Chondrocyte (in vitro differentiated cells): ENCODE data around the gene SMCHD1. TPM values are rescaled to one million over a fixed set of nuclear protein-coding genes. Genes with fewer than 3 reads are reported as not detected.
"Not testable (repeated sequence)": the region's sequence is repeated elsewhere in the genome, so short reads cannot be mapped to it uniquely, and the experiment has no call there.

Experiments used
- DNase-seq: peaks from one replicate; pipeline ENCODE4 v3.0.0; 2021; ENCODE audit warnings: mixed read lengths, low spot score
- H3K27ac Mint-ChIP-seq: one replicate; pipeline ENCODE4 v1.8.0; 2021; ENCODE audit warnings: mild to moderate bottlenecking, moderate library complexity, mixed read lengths; ENCODE audit not compliant: unreplicated experiment
- H3K27me3 Mint-ChIP-seq: 2 replicates; pipeline ENCODE4 v1.8.0; 2021; ENCODE audit warnings: low read depth, mixed read lengths
- H3K36me3 Mint-ChIP-seq: 2 replicates; pipeline ENCODE4 v1.8.0; 2021; ENCODE audit warnings: low read depth, mixed read lengths
- H3K4me1 Mint-ChIP-seq: 2 replicates; pipeline ENCODE4 v1.8.0; 2021; ENCODE audit warnings: low read depth, mild to moderate bottlenecking, mixed read lengths
- H3K4me3 Mint-ChIP-seq: one replicate; pipeline ENCODE4 v1.8.0; 2021; ENCODE audit warnings: mild to moderate bottlenecking, moderate library complexity, mixed read lengths; ENCODE audit not compliant: unreplicated experiment
- H3K9me3 Mint-ChIP-seq: 2 replicates; pipeline ENCODE4 v1.8.0; 2021; ENCODE audit warnings: low read depth, mixed read lengths
- total RNA-seq: library from RNA; stranded (reverse); gene quantifications from 3 replicates; pipeline ENCODE4 v1.2.1, GENCODE V29; 2021
- TF ChIP-seq, protein P1 (sequence below): fragments of 200-600 bp; sonication (generic); IDR thresholded peaks from 2 replicates; pipeline ENCODE4 v1.5.0; 2021; ENCODE audit warnings: antibody characterized with exemption, mild to moderate bottlenecking, moderate library complexity

SMCHD1 gene
- total RNA-seq, 1 donor from 2014 or later = 27.3 TPM

DNA sequence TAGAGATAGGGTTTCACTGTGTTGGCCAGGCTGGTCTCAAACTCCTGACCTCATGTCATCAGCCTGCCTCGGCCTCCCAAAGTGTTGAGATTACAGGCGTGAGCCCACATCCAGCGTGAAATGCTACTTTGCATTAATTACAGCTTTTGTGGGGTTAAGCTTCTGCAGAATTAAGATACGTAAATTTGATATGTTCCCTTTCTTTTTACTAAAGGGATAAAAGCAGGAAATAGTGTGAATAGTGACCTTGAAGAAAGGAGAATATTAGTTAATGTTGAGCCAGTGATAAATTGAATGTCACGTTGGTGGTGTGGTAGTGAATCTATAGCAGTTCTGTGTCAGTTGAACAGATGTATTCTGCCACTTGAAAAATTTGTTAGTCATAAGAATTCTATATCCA is 16.9 kb downstream of the SMCHD1 start:
- no peak for DNase-seq
- Mint-ChIP-seq H3K27ac (no peak overlapping the region), H3K4me1 (no peaks in the 10 kb centered on the region), H3K36me3 (peaks cover 26% of the 10 kb centered on the region), H3K27me3 (no peaks in the 10 kb centered on the region), H3K4me3 (no peak overlapping the region), H3K9me3 (no peaks in the 10 kb centered on the region)
- TF ChIP-seq, protein P1, sequence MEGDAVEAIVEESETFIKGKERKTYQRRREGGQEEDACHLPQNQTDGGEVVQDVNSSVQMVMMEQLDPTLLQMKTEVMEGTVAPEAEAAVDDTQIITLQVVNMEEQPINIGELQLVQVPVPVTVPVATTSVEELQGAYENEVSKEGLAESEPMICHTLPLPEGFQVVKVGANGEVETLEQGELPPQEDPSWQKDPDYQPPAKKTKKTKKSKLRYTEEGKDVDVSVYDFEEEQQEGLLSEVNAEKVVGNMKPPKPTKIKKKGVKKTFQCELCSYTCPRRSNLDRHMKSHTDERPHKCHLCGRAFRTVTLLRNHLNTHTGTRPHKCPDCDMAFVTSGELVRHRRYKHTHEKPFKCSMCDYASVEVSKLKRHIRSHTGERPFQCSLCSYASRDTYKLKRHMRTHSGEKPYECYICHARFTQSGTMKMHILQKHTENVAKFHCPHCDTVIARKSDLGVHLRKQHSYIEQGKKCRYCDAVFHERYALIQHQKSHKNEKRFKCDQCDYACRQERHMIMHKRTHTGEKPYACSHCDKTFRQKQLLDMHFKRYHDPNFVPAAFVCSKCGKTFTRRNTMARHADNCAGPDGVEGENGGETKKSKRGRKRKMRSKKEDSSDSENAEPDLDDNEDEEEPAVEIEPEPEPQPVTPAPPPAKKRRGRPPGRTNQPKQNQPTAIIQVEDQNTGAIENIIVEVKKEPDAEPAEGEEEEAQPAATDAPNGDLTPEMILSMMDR = no peak

DNA sequence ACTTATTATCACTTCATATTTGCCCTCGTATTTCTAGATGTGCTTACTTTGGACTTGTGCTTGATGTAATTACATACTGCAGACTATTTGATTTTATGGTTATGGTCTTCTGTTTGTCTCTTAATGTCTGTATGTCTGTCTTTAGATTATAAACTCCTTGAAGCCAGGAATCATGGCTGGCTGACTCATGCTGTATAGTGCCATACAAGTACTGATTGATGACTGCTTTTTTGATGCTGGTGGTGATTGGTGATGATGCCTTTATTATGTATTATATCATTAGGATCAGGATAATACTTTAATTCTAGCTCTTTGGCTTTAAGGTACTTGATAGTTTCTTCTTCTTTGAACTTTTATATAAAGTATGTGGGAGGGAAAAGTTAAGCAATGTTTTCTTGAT is 17.3 kb downstream of the SMCHD1 start:
- Mint-ChIP-seq H3K9me3 (no peaks in the 10 kb centered on the region), H3K4me3 (no peak overlapping the region), H3K27me3 (no peaks in the 10 kb centered on the region), H3K27ac (no peak overlapping the region), H3K4me1 (no peaks in the 10 kb centered on the region), H3K36me3 (peaks cover 27% of the 10 kb centered on the region)
- TF ChIP-seq, protein P1 = no peak
- DNase-seq = no peak

DNA sequence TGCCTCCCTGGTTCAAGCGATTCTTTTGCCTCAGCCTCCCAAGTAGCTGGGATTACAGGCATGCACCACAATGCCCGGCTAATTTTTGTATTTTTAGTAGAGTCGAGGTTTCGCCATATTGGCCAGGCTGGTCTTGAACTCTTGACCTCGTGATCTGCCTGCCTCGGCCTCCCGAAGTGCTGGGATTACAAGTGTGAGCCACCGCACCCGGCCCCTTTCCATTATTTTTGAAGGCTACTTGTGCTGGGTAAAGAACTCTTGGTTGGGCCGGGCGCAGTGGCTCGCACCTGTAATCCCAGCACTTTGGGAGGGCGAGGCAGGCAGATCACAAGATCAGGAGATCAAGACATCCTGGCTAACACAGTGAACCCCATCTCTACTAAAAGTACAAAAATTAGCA is 23.4 kb downstream of the SMCHD1 start:
- not testable (repeated sequence) for H3K27ac Mint-ChIP-seq, H3K27me3 Mint-ChIP-seq, H3K4me1 Mint-ChIP-seq, H3K36me3 Mint-ChIP-seq, H3K9me3 Mint-ChIP-seq, H3K4me3 Mint-ChIP-seq, DNase-seq

DNA sequence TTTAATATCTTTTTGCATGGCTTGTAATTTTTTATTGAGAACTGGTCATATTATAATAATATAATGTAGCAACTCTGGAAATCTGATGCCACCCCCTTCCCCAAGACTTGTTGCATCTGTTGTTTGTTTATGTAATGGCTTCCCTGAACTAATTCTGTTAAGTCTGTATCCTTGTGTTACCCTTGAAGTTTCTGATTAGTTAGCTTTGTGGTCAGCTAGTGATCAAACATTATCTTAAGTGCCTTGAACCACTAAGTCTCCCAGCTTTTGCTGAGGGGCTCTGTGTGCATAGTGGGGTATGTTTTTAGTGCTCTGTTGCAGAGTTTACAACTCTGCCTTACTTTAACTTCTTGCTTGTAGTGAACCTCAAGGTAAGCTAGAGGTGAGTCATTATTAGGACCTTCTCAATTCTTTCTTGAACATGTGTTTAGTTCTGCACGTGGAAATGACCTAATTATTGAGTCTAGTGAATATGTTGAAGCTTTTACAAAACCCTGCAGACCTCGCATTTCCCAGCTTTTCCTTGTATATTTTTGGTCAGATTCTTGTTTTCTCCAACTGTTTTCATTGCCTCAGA is 24.8 kb downstream of the SMCHD1 start:
- TF ChIP-seq, protein P1 = no peak
- Mint-ChIP-seq H3K27ac (no peak overlapping the region), H3K4me1 (peaks cover 3% of the 10 kb centered on the region), H3K27me3 (no peaks in the 10 kb centered on the region), H3K36me3 (peaks cover 6% of the 10 kb centered on the region), H3K4me3 (no peak overlapping the region), H3K9me3 (peaks cover 2% of the 10 kb centered on the region)
- no peak for DNase-seq

DNA sequence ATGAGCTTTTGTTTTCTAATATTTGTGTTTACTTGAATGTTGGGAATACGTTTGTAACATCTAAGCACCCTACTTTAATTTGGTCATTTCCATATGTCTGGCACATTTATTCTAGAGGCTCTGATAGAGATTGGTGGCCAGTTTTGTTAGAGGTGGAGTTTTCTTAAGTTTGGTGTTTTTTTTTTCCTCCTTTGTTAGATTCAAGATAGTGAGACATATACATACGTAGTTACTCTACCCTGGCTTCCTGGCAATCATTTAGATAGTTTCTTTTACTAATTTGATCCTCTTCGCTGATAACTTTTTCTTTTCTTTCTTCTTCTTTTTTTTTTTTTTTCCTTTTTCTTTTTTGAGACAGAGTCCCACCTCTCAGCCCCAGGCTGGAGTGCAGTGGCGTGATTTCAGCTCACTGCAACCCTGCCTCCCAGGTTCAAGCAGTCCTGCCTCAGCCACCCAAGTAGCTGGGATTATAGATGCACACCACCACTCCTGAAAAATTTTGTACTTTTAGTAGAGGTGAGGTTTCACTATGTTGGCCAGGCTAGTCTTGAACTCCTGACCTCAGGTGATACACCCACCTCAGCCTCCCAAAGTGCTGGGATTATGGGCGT is 26.6 kb downstream of the SMCHD1 start:
- no peak overlapping the region for H3K27ac Mint-ChIP-seq
- no peaks in the 10 kb centered on the region for H3K27me3 Mint-ChIP-seq
- peaks cover 16% of the 10 kb centered on the region for H3K9me3 Mint-ChIP-seq
- peaks cover 22% of the 10 kb centered on the region for H3K36me3 Mint-ChIP-seq
- peaks cover 3% of the 10 kb centered on the region for H3K4me1 Mint-ChIP-seq
- TF ChIP-seq, protein P1 = no peak
- H3K4me3 Mint-ChIP-seq = no peak overlapping the region
- DNase-seq = no peak

DNA sequence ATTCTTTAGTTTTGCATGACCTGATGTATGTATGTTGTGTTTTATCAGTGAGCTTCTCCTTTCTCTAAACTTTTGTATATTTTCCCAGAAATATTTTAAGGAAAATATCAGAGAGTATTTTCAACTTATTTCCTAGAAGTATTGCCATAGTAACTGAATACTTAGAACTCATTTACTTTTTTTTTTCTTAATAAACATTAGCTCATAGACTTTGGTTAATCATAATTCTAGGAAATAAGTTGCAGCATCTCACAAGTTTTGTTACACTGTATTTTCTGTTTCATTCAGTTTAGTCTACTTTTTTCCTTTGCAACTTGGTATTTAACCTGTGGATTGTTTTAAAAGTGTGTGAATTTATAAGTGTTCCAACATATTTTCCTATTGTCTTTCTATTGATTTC is 27.5 kb downstream of the SMCHD1 start:
- peaks cover 26% of the 10 kb centered on the region for H3K36me3 Mint-ChIP-seq
- peaks cover 3% of the 10 kb centered on the region for H3K4me1 Mint-ChIP-seq
- TF ChIP-seq, protein P1 = no peak
- no peak overlapping the region for H3K27ac Mint-ChIP-seq
- peaks cover 16% of the 10 kb centered on the region for H3K9me3 Mint-ChIP-seq
- no peak overlapping the region for H3K4me3 Mint-ChIP-seq
- H3K27me3 Mint-ChIP-seq = no peaks in the 10 kb centered on the region
- no peak for DNase-seq
